Sigmoid colon (tissue), 4 donors: ENCODE data around the gene PHC2.

Experiments
- EP300 ChIP-seq, 4 donors: sonication (generic); formaldehyde crosslinking; IDR thresholded peaks; one replicate each; pipeline ENCODE4 v1.6.1; 2017; ENCODE audit warnings: antibody characterized with exemption in 4 of 4
- POLR2A ChIP-seq, 2 donors: fragments of 450-650 bp; IDR thresholded peaks; one replicate each; pipeline ENCODE4 v1.6.1; 2016; ENCODE audit warnings: antibody characterized with exemption in 2 of 2, mild to moderate bottlenecking in 2 of 2, moderate library complexity in 2 of 2
- POLR2AphosphoS5 ChIP-seq, 4 donors: sonication (generic); formaldehyde crosslinking; IDR thresholded peaks; one replicate each; pipeline ENCODE4 v1.6.1; 2017; ENCODE audit warnings: antibody characterized with exemption in 4 of 4
- TF ChIP-seq, protein P1 (sequence below), 4 experiments: fragments of 450-650 bp in 3 of 4; fragments of 200-600 bp in 1 of 4; IDR thresholded peaks; one replicate each; pipeline ENCODE4 v1.5.1; 2016 to 2019; ENCODE audit warnings: antibody characterized with exemption in 4 of 4, mild to moderate bottlenecking in 3 of 4, moderate library complexity in 2 of 4

DNA sequence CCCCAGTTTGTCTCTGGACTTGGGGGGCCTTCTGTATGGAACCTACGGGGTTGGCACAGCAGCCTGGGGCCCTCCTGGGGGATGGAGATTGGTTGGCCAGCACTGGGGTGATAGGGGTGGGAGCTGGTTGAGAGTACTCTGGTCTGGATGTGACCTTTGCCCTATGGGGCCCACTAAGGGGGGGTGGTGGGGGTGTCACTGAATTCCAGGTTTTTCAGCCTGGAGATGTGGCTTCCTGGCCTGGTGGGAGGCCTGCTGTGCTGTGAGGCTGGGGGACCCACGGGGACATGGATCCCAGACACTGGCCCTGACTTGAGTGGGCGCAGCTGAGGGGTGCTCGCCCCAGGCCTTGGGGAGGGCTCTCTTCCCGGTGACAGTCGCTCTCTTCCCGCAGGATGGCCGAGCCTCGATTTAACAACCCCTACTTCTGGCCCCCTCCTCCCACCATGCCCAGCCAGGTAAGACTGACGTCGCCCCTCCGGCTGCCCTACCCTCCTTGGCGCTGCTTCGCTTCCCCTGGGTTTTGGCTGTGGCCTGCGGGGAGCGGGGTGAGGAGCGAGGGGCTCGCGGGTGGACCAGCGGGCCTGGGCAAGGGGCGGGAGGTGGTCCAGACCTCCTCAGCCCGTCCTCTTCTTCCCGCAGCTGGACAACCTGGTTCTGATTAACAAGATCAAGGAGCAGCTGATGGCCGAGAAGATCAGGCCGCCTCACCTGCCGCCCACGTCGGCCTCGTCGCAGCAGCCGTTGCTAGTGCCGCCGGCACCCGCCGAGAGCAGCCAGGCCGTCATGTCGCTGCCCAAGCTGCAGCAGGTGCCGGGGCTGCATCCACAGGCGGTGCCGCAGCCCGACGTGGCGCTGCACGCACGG is 155.0 kb downstream of the PHC2 start:
- TF ChIP-seq POLR2AphosphoS5 (IDR thresholded peaks at IDR 0.05) = no peak
- TF ChIP-seq, protein P1, sequence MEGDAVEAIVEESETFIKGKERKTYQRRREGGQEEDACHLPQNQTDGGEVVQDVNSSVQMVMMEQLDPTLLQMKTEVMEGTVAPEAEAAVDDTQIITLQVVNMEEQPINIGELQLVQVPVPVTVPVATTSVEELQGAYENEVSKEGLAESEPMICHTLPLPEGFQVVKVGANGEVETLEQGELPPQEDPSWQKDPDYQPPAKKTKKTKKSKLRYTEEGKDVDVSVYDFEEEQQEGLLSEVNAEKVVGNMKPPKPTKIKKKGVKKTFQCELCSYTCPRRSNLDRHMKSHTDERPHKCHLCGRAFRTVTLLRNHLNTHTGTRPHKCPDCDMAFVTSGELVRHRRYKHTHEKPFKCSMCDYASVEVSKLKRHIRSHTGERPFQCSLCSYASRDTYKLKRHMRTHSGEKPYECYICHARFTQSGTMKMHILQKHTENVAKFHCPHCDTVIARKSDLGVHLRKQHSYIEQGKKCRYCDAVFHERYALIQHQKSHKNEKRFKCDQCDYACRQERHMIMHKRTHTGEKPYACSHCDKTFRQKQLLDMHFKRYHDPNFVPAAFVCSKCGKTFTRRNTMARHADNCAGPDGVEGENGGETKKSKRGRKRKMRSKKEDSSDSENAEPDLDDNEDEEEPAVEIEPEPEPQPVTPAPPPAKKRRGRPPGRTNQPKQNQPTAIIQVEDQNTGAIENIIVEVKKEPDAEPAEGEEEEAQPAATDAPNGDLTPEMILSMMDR (IDR thresholded peaks at IDR 0.05) = no peak
- TF ChIP-seq EP300 (IDR thresholded peaks at IDR 0.05) = no peak
- no peak for TF ChIP-seq POLR2A (IDR thresholded peaks at IDR 0.05)
